HuH-7.5 (cell line): ENCODE results near the gene MVB12B.
A peak's percentile ranks its signal among the peaks of the same experiment; 100 is the strongest.
"Not testable (repeated sequence)": the region's sequence is repeated elsewhere in the genome, so short reads cannot be mapped to it uniquely, and the experiment has no call there.

ENCODE experiments used
- DNase-seq: peaks from one replicate; pipeline ENCODE4 v3.0.0; 2011; ENCODE audit warnings: low spot score

MVB12B gene, protein sequence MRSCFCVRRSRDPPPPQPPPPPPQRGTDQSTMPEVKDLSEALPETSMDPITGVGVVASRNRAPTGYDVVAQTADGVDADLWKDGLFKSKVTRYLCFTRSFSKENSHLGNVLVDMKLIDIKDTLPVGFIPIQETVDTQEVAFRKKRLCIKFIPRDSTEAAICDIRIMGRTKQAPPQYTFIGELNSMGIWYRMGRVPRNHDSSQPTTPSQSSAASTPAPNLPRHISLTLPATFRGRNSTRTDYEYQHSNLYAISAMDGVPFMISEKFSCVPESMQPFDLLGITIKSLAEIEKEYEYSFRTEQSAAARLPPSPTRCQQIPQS

GRCh38 chr9:126326228-126327005 lies at the start of gene MVB12B:
MVB12B (plus strand) TSS chr9:126326829; CDS start chr9:126326930, 101 bp downstream.
- peak; percentile 64 for DNase-seq

- no peak for DNase-seq
Measured at GRCh38 chr9:126283799-126284465, 42.7 kb upstream of the MVB12B start.

GRCh38 chr9:126285652-126286051 lies 41.0 kb upstream of the MVB12B start:
- DNase-seq = not testable (repeated sequence)

GRCh38 chr9:126287166-126287866 lies 39.3 kb upstream of the MVB12B start:
- no peak for DNase-seq

DNA sequence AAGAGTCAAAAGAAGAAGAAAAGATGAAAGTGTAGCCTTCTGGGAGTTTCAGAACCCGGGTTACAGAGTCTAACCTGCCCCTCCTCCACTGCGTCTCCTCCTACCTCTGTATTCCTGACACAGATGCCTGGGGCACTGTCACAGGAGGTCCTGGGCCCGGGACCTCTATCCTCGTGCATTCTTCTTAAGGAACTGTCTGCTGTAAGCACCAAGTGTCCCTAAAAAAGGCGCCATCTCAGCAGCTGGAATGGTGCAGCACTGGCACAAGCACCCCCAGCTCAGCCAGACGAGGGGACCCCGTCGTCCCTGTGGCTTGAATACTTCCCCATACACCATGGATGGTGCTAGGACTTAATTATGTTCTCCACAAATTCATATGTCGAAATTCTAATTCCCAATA lies 35.8 kb upstream of the MVB12B start:
- DNase-seq = no peak

GRCh38 chr9:126291925-126292324 lies 34.7 kb upstream of the MVB12B start:
- no peak for DNase-seq

GRCh38 chr9:126292736-126293521 lies 33.7 kb upstream of the MVB12B start:
- no peak for DNase-seq

GRCh38 chr9:126293522-126293889 lies 33.1 kb upstream of the MVB12B start:
- peak; percentile 37 for DNase-seq

DNA sequence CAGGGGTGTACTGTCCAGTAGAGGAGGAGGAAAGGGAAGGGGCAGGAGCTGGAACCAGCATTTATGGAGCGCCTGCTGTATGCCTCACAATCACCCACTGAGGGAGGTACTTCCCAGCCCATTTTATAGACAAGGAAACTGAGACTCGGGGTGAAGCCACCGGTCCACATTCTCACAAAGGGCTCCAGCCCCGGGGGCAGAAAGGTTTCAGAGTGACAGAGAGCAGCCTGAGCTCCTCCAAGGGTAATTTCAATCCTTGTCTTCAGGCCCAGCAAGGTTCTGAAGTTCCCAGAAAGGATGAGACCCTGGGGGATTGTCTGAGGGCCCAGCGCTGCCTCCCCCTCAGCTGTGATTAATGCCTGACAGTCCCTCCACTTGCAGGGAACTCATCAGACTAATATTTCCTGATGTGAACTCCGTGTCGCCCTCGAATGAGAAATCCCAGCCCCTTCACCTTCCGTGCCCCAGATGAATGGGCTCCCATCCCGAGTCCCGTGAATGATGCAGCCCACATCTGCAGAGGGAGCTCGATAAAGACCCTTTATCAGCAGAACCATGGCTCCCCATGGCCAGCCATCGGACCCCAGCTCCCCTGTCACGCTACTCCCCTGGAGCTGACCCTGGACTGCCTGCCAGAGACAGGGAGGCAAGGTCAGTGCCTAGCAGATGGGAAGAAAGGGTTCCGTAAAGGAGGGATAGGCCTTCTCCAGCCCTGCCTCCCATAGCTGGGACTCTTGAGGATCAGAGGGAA lies 32.1 kb upstream of the MVB12B start:
- DNase-seq = no peak

- DNase-seq = no peak
Measured at GRCh38 chr9:126295082-126295477, 31.5 kb upstream of the MVB12B start.

DNA sequence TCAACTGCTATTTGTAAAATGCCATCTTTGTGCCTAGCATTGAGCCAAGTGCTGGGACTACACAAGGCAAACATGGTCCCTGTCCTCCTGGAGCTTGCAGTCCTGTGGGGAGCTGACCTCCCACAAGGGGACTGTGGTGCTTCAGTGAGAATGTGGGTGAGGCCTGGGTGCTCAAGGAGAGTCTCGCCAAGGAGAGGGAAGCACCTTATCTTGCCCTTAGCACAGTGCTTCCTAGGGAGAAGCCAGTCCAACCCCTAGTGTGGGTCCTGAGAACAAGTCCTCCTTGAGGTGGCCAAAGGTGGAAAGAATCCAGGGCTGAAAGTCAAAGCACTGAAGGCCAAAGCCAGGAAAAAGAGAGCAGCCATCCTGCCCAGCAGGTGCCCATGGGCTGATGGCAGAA lies 31.1 kb upstream of the MVB12B start:
- DNase-seq = no peak

DNA sequence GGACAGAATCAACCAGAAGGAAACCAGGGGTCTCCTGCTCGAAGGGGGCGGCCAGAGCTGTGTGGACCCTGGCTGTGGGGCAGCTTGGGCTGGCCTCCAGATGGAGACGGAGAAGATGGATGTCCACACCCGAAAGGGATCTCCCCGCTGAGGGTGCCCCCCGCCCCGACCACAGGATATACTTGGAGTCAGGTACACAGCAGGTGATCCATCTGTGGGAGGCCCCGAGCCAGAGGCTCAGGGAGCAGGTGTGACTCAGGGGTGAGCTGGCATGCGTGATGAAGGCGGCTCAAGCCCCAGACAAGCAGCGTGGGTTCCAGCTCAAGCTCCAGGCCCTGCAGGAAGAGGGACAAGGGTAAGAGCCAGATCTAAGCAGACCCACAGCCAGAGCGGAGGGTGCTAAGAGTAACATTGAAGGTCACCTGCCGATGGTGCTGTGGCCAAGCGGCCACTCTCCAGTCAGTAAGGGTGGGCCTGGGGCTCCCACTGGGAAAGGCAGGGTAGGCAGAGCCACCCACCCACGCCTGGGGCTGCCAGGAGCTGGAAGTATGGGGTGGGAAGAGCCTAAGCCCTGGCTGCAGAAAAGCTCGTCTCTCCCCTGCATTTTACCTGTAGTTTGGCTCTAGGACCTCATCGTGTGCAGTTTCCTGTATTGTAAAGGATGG lies 30.6 kb upstream of the MVB12B start:
- no peak for DNase-seq

DNA sequence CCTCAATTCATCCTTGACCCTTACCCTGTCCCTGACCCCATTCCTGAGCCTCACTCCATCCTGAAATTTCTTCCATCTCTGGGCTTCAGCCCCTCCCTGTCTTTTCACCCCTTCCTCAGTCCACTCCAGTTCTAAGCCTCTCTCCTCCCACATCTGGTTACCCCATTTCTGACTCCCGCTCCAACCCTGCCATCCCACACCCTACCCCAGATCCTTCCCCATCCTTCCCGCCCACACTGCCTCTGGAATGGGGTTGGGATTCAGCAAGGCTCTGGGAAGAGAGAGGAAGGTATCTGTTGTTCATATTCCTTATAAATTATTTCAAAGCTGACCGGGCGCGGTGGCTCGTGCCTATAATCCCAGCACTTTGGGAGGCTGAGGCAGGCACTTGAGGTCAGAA lies 29.9 kb upstream of the MVB12B start:
- DNase-seq = no peak

DNA sequence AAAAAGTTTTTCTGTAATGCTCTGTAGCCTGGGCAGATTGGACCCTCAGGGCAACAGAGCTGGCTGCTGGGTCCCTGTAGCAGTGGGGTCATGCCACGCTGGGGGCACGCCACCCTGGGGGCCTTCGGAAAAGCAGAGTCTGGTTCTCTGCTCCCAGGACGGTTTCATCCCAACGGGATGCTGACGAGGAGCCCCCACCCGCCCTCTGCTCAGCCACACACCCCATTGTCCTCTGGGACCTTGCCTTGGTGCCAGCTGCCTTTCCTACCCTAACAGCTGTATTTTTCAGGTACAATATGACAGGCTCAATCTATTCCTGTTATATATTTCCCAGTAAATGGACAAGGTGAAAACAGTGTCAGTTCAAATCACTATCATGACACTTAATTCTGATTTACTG lies 29.0 kb upstream of the MVB12B start:
- no peak for DNase-seq

DNA sequence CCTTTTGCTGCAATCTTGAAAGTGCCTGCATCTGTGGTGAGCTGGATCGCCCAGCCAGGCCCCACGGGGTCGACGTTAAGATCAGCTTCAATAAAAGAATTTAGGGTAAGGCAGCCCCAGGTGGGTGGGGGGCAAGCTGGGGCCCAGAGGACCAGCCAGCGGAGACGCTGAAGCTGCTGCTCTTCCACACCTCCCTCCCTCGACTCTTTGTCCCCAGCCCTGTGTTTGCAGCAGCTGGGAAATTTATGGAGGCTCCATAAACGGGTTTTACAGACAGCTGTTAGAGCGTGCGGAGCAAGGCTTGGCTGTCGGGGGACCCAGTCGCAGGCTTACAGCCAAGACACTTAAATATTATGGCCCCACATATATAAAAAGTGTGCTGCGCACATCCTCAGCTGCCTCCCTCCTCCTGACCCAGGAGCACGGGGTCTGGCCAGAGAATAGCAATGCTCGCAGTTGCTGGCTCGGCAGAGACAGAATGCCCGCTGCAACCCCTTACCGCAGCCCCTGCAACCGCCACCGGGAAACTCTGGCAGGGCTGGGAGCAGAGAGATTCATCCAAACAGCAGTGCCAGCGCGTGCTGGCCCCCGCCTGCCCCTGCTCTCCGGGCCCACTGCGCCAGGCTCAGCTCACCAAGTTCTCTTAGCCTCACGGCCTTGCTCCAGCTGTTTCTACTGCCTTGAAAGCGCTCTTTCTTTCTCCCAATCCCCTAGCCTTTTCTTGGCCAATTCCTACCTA lies 28.4 kb upstream of the MVB12B start:
- no peak for DNase-seq

GRCh38 chr9:126299706-126300276 lies 26.8 kb upstream of the MVB12B start:
- DNase-seq = no peak

- DNase-seq = no peak
Measured at GRCh38 chr9:126301196-126301595, 25.4 kb upstream of the MVB12B start.

DNA sequence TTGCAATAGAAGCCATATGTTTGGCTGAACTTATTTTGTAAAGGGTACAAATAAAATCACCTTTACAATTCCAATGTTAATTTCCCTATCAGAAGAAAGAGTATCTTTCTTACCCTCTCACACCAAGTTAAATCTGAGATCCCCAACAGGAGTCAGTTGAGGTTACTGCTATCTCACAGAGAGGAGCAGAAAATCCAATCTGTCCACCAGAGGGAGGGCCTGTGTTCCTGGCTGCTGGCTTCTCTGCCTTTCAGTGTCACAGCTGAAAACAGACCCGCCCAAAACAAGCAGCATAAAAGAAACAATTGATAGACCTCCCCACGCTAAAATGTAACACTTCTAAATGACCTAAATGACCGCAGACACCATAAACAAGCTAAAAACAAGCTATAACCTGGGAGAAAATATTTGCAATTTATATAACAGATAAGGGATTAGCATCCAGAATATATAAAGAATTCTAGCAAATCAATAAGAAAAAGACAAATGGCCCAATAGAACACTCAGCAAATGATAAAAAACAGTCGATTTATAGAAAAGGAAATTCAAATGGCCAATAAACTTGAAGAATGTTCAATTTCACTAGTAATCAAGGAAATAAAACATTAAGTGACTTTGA lies 24.5 kb upstream of the MVB12B start:
- peak; percentile 78 for DNase-seq

GRCh38 chr9:126302730-126303129 lies 23.9 kb upstream of the MVB12B start:
- no peak for DNase-seq
